H1 (cell line): Measurements from ENCODE around the gene RFXANK. TPM values are rescaled to one million over a fixed set of nuclear protein-coding genes. Genes with fewer than 3 reads are reported as not detected.

Experiments used
- BRCA1 ChIP-seq: IDR thresholded peaks from 2 replicates; pipeline ENCODE4 v1.6.1; 2012; ENCODE audit warnings: low read depth, low read length, improper control_type of control experiment
- JUND ChIP-seq: IDR thresholded peaks from 2 replicates; pipeline ENCODE4 v1.6.1; 2011; ENCODE audit warnings: mild to moderate bottlenecking, improper control_type of control experiment, low read length
- KDM5A ChIP-seq: fragments of 200-600 bp; IDR thresholded peaks from 2 replicates; pipeline ENCODE4 v1.7.1; 2012; ENCODE audit warnings: mild to moderate bottlenecking, low read length, inconsistent platforms, mixed read lengths
- MAX ChIP-seq: IDR thresholded peaks from 2 replicates; pipeline ENCODE4 v1.6.1; 2012; ENCODE audit warnings: inconsistent platforms
- RBBP5 ChIP-seq: IDR thresholded peaks from 2 replicates; pipeline ENCODE4 v1.7.1; 2012; ENCODE audit warnings: low read depth, mild to moderate bottlenecking, inconsistent platforms, low read length, moderate library complexity, borderline replicate concordance
- polyA plus RNA-seq, 7 experiments: library from polyadenylated mRNA; depleted of rRNA in 3 of 7; stranded (reverse) in 5 of 7; unstranded in 2 of 7; fragments of >200 nt in 5 of 7; fragments of 200-250 nt in 2 of 7; gene quantifications; 1 replicate in 5 of 7; 2 replicates in 1 of 7; 4 replicates in 1 of 7; pipeline versions ENCODE4 v1.2.1 to v1.2.3, GENCODE V29; 2011 to 2013; ENCODE audit warnings: missing spikeins in 2 of 7, mixed read lengths in 2 of 7
- total RNA-seq: library from RNA; stranded (reverse); fragmentation: NEBNext Ultra II Directional; extraction: Animal tissue kit (Norgen Biotek cat#: 25700); gene quantifications from 2 replicates; pipeline ENCODE4 v1.2.1, GENCODE V29; 2021

Gene RFXANK
- total and polyA plus RNA-seq, 2 of the 8 experiments (the other 6 are each of a cell fraction or from before 2014, with no cell fraction given), result 72.9 to 87.5 TPM

GRCh38 chr19:19214159-19214490 is 22.1 kb downstream of the RFXANK start (continued):
- TF ChIP-seq KDM5A (no peak), JUND (no peak), RBBP5 (no peak), MAX (no peak), BRCA1 (no peak)
- TF ChIP-seq, all 59 proteins: peak for 3
